Testis (tissue), 3 donors: ENCODE measurements around the gene CCR6. TPM values are rescaled to one million over a fixed set of nuclear protein-coding genes. Genes with fewer than 3 reads are reported as not detected.

Experiments used
- DNase-seq: peaks from one replicate; pipeline ENCODE4 v3.0.0-alpha.2; 2019
- H3K27ac ChIP-seq, 2 donors: fragments of 200-600 bp; sonication (generic); one replicate each; pipeline ENCODE4 v1.5.1; 2019
- H3K27me3 ChIP-seq: fragments of 200-600 bp; sonication (generic); one replicate; pipeline ENCODE4 v1.5.1; 2019
- H3K36me3 ChIP-seq: fragments of 200-600 bp; sonication (generic); one replicate; pipeline ENCODE4 v1.5.1; 2017; ENCODE audit warnings: low read depth; ENCODE audit errors: missing control alignments
- H3K4me1 ChIP-seq: fragments of 200-600 bp; sonication (generic); one replicate; pipeline ENCODE4 v1.5.1; 2019
- H3K4me3 ChIP-seq, 2 donors: fragments of 200-600 bp; sonication (generic); one replicate each; pipeline ENCODE4 v1.5.1; 2017 to 2019
- H3K9me3 ChIP-seq: fragments of 200-600 bp; sonication (generic); one replicate; pipeline ENCODE4 v1.5.1; 2017
- CTCF ChIP-seq, 3 experiments: fragments of 450-650 bp in 2 of 3; fragments of 200-600 bp in 1 of 3; sonication (generic) in 1 of 3; IDR thresholded peaks; one replicate each; pipeline ENCODE4 v1.5.1; 2016 to 2019; ENCODE audit warnings: antibody characterized with exemption in 3 of 3, mild to moderate bottlenecking in 2 of 3, moderate library complexity in 1 of 3
- POLR2A ChIP-seq: fragments of 450-650 bp; IDR thresholded peaks from one replicate; pipeline ENCODE4 v1.6.1; 2017; ENCODE audit warnings: antibody characterized with exemption, mild to moderate bottlenecking, moderate library complexity
- WGBS, 2 donors: methylation state at CpG; one replicate each; pipeline ENCODE4 v1.1.5; 2018; 5-methylcytosine and 5-hydroxymethylcytosine counted together
- intact Hi-C: fragments of 100-400 bp; cut with DNase I; formaldehyde crosslinking; loops from one replicate; pipeline ENCODE4 v1.15.1; 2023; ENCODE audit warnings: low total_unique reads
- polyA plus RNA-seq: library from polyadenylated mRNA; stranded (reverse); fragments of 350-450 nt; fragmentation: Illumina TruSeq; extraction: RNeasy Lipid Tissue Mini Kit (QIAGEN cat#74804); gene quantifications from one replicate; pipeline ENCODE4 v1.2.3, GENCODE V29; 2014; ENCODE audit warnings: low read depth, low replicate concordance; ENCODE audit not compliant: insufficient read depth
- total RNA-seq, 2 donors: library from RNA; depleted of rRNA; stranded (reverse); fragments of >200 nt; gene quantifications; one replicate each; pipeline ENCODE4 v1.2.3, GENCODE V29; 2016

CCR6 gene
- total and polyA plus RNA-seq, 3 donors from 2014 or later = 0.87 to 5.3 TPM; not detected in 1

GRCh38 chr6:167154291-167154690 is 31.4 kb downstream of the CCR6 start:
- WGBS, 2 donors = 82 to 87% methylated on average over 7 to 9 of the region's 9 CpGs
- no peak for DNase-seq
- intact Hi-C loops = no loop called here
- Histone ChIP-seq H3K27me3 (no peaks in the 10 kb centered on the region), H3K27ac (no peak overlapping the region), H3K9me3 (no peaks in the 10 kb centered on the region), H3K36me3 (no peaks in the 10 kb centered on the region), H3K4me1 (no peaks in the 10 kb centered on the region), H3K4me3 (no peak overlapping the region)
- TF ChIP-seq CTCF (IDR thresholded peaks at IDR 0.05) (no peak), POLR2A (no peak)

GRCh38 chr6:167154895-167155294 is 32.0 kb downstream of the CCR6 start:
- Histone ChIP-seq H3K4me1 (no peaks in the 10 kb centered on the region), H3K27ac (no peak overlapping the region), H3K9me3 (no peaks in the 10 kb centered on the region), H3K4me3 (no peak overlapping the region), H3K27me3 (no peaks in the 10 kb centered on the region), H3K36me3 (no peaks in the 10 kb centered on the region)
- intact Hi-C loops = no loop called here
- DNase-seq = no peak
- 71 to 72% methylated on average over 2 of the region's 2 CpGs for WGBS, 2 donors
- TF ChIP-seq CTCF (IDR thresholded peaks at IDR 0.05) (no peak), POLR2A (no peak)

- intact Hi-C loops = no loop called here
- Histone ChIP-seq H3K4me1 (no peaks in the 10 kb centered on the region), H3K9me3 (no peaks in the 10 kb centered on the region), H3K36me3 (no peaks in the 10 kb centered on the region), H3K27me3 (no peaks in the 10 kb centered on the region), H3K4me3 (no peak overlapping the region), H3K27ac (no peak overlapping the region)
- TF ChIP-seq CTCF (IDR thresholded peaks at IDR 0.05) = no peak
- TF ChIP-seq POLR2A = no peak
- no peak for DNase-seq
- 79 to 91% methylated on average over 9 to 15 of the region's 19 CpGs for WGBS, 2 donors
Observed at GRCh38 chr6:167157414-167157813, 34.5 kb downstream of the CCR6 start.

- 76 to 84% methylated on average over 4 of the region's 4 CpGs for WGBS, 2 donors
Observed at GRCh38 chr6:167157863-167158262, 35.0 kb downstream of the CCR6 start, which contains the start of gene GPR31. Gene GPR31, minus strand, starts transcription at chr6:167157980. Its CDS starts 149 bp downstream, at chr6:167157831.

More at GRCh38 chr6:167157863-167158262, 35.0 kb downstream of the CCR6 start, which contains the start of gene GPR31:
- H3K27ac ChIP-seq = no peak within 1 kb of the TSS
- H3K4me1 ChIP-seq = no peaks in the 10 kb centered on the region
- H3K36me3 ChIP-seq = no peaks in the 10 kb centered on the region
- H3K27me3 ChIP-seq = no peaks in the 10 kb centered on the region
- no peak for DNase-seq
- intact Hi-C loops = no loop called here
- TF ChIP-seq CTCF (IDR thresholded peaks at IDR 0.05) = no peak
- no peak for TF ChIP-seq POLR2A
- H3K9me3 ChIP-seq = no peaks in the 10 kb centered on the region
- no peak within 1 kb of the TSS for H3K4me3 ChIP-seq
